Erythroblast (primary cell): ENCODE data around the gene DTNB.

Source experiments
- DNase-seq, 2 experiments: peaks; one replicate each; lab custom pipeline; 2025; lab: John Stamatoyannopoulos, UW
- GATA1 ChIP-seq: IDR thresholded peaks from 2 replicates; pipeline ENCODE4 v1.6.1; 2011; ENCODE audit warnings: low read depth, mild to moderate bottlenecking, control low read depth, low read length, moderate library complexity
- POLR2A ChIP-seq: IDR thresholded peaks from 2 replicates; pipeline ENCODE4 v1.6.1; 2011; ENCODE audit warnings: mild to moderate bottlenecking, low read length

Gene DTNB

GRCh38 chr2:25697559-25698341 lies 24.4 kb upstream of the DTNB start:
- TF ChIP-seq POLR2A (no peak), GATA1 (no peak)
- no peak for DNase-seq

GRCh38 chr2:25692737-25693445 lies 19.5 kb upstream of the DTNB start:
- no peak for DNase-seq
- TF ChIP-seq GATA1: no peak
- TF ChIP-seq POLR2A: no peak

- no peak for DNase-seq
- TF ChIP-seq POLR2A: no peak
- TF ChIP-seq GATA1: no peak
These were observed 18.8 kb upstream of the DTNB start for GRCh38 chr2:25692143-25692542.

GRCh38 chr2:25690058-25690457 lies 16.7 kb upstream of the DTNB start:
- TF ChIP-seq GATA1: no peak
- no peak for TF ChIP-seq POLR2A
- DNase-seq: no peak

GRCh38 chr2:25688236-25688635 lies 14.9 kb upstream of the DTNB start:
- DNase-seq: no peak
- TF ChIP-seq POLR2A: no peak
- TF ChIP-seq GATA1: no peak

- TF ChIP-seq POLR2A (no peak), GATA1 (no peak)
- no peak for DNase-seq
These were observed 12.4 kb upstream of the DTNB start for GRCh38 chr2:25685741-25686140.

- no peak for DNase-seq
- no peak for TF ChIP-seq POLR2A
- no peak for TF ChIP-seq GATA1
These were observed 11.4 kb upstream of the DTNB start for GRCh38 chr2:25684577-25685473.

GRCh38 chr2:25682082-25682481 lies 8.7 kb upstream of the DTNB start:
- no peak for TF ChIP-seq GATA1
- TF ChIP-seq POLR2A: no peak
- DNase-seq: no peak

GRCh38 chr2:25677877-25678276 lies 4.5 kb upstream of the DTNB start:
- TF ChIP-seq POLR2A (no peak), GATA1 (no peak)
- DNase-seq: no peak

GRCh38 chr2:25674077-25674362 lies 643 bp upstream of the DTNB start:
- DNase-seq: no peak
- TF ChIP-seq POLR2A: no peak
- no peak for TF ChIP-seq GATA1

GRCh38 chr2:25672494-25673299 lies 680 bp downstream of the DTNB start:
- DNase-seq: peak; percentile 47 to 51
- TF ChIP-seq POLR2A: no peak
- TF ChIP-seq GATA1: no peak

GRCh38 chr2:25671622-25672021 lies 1.8 kb downstream of the DTNB start:
- TF ChIP-seq GATA1 (no peak), POLR2A (no peak)
- no peak for DNase-seq

- TF ChIP-seq POLR2A: no peak
- TF ChIP-seq GATA1: no peak
These were observed 3.9 kb downstream of the DTNB start for GRCh38 chr2:25669520-25669919.

More at GRCh38 chr2:25669520-25669919, 3.9 kb downstream of the DTNB start:
- no peak for DNase-seq
